Fibroblast of skin of left biceps (primary cell): ENCODE measurements around the gene CD52.

ENCODE experiments used
- DNase-seq, 2 experiments: peaks; one replicate each; pipeline ENCODE4 v3.0.0-alpha.2; 2013; ENCODE audit warnings: low read depth in 2 of 2

The CD52 gene

GRCh38 chr1:26354972-26355371 lies 37.2 kb downstream of the CD52 start:
- no peak for DNase-seq

- no peak for DNase-seq
Measured at GRCh38 chr1:26356106-26356505, 38.3 kb downstream of the CD52 start.

- DNase-seq, result no peak
Measured at GRCh38 chr1:26357121-26357602, 39.4 kb downstream of the CD52 start.

- no peak for DNase-seq
Measured at GRCh38 chr1:26358411-26359384, 40.9 kb downstream of the CD52 start.

GRCh38 chr1:26359981-26360806 lies 42.4 kb downstream of the CD52 start:
- DNase-seq, result no peak

GRCh38 chr1:26360807-26361604 lies 43.2 kb downstream of the CD52 start:
- no peak for DNase-seq

GRCh38 chr1:26361605-26362122 lies 43.9 kb downstream of the CD52 start:
- no peak for DNase-seq

- no peak for DNase-seq
Measured at GRCh38 chr1:26362331-26362730, 44.6 kb downstream of the CD52 start.

GRCh38 chr1:26363549-26364448 lies 46.0 kb downstream of the CD52 start:
- peak in 1 of 2 experiments; percentile 17 for DNase-seq

GRCh38 chr1:26364956-26365355 lies 47.2 kb downstream of the CD52 start:
- no peak for DNase-seq

GRCh38 chr1:26367441-26367840 lies 49.7 kb downstream of the CD52 start:
- no peak for DNase-seq

GRCh38 chr1:26368006-26368405 lies 50.2 kb downstream of the CD52 start:
- no peak for DNase-seq

GRCh38 chr1:26368486-26368885 lies 50.7 kb downstream of the CD52 start:
- no peak for DNase-seq
